A673 (cell line): ENCODE data around the gene SRGAP2C. TPM values are rescaled to one million over a fixed set of nuclear protein-coding genes. Genes with fewer than 3 reads are reported as not detected.
"Not testable (repeated sequence)": the region's sequence is repeated elsewhere in the genome, so short reads cannot be mapped to it uniquely, and the experiment has no call there.

Experiments used
- BruUV-seq: library from RNA; stranded (reverse); fragments of 400-500 nt; replicated peaks from 2 replicates; lab custom pipeline; 2021; lab: Mats Ljungman, UMichigan
- CTCF ChIA-PET: fragments of 300-600 bp; sonication (Branson Sonifier 250); formaldehyde crosslinking; loops from one replicate; lab custom pipeline; 2022; ENCODE audit warnings: antibody characterized with exemption; lab: Charles Lee
- POLR2A ChIA-PET: fragments of 300-600 bp; sonication (Branson Sonifier 250); formaldehyde crosslinking; loops from one replicate; lab custom pipeline; 2022; ENCODE audit warnings: antibody characterized with exemption; ENCODE audit not compliant: low non-redundant PET; lab: Charles Lee
- DNase-seq: peaks from one replicate; pipeline ENCODE4 v3.0.0-alpha.2; 2015; ENCODE audit warnings: low spot score
- H3K27ac ChIP-seq: fragments of 200-600 bp; sonication (generic); 2 replicates; pipeline ENCODE4 v1.5.1; 2016; ENCODE audit warnings: mixed run types, low read depth, mild to moderate bottlenecking, mixed read lengths, antibody characterized with exemption, low read length; ENCODE audit not compliant: poor library complexity, severe bottlenecking
- H3K27me3 ChIP-seq: fragments of 200-600 bp; sonication (generic); replicated peaks from 2 replicates; pipeline ENCODE4 v1.6.1; 2017; ENCODE audit warnings: mixed run types, low read depth, mild to moderate bottlenecking, mixed read lengths, antibody characterized with exemption, low read length; ENCODE audit not compliant: insufficient read depth, poor library complexity
- H3K36me3 ChIP-seq: fragments of 200-600 bp; sonication (generic); 2 replicates; pipeline ENCODE4 v1.6.1; 2016; ENCODE audit warnings: mixed run types, mild to moderate bottlenecking, mixed read lengths, antibody characterized with exemption, low read length; ENCODE audit not compliant: insufficient read depth, poor library complexity, severe bottlenecking
- H3K4me1 ChIP-seq: fragments of 200-600 bp; sonication (generic); 2 replicates; pipeline ENCODE4 v1.6.1; 2017; ENCODE audit warnings: mixed run types, mild to moderate bottlenecking, mixed read lengths, antibody characterized with exemption, low read length; ENCODE audit not compliant: insufficient read depth, poor library complexity, severe bottlenecking
- H3K4me3 ChIP-seq: fragments of 200-600 bp; sonication (generic); 2 replicates; pipeline ENCODE4 v1.5.1; 2016; ENCODE audit warnings: low read depth, mixed run types, mild to moderate bottlenecking, mixed read lengths, low read length; ENCODE audit not compliant: poor library complexity, severe bottlenecking
- H3K9me3 ChIP-seq: fragments of 200-600 bp; sonication (generic); 2 replicates; pipeline ENCODE4 v1.6.1; 2016; ENCODE audit warnings: mixed run types, low read depth, mild to moderate bottlenecking, mixed read lengths, antibody characterized with exemption, low read length; ENCODE audit not compliant: poor library complexity, severe bottlenecking
- intact Hi-C: fragments of 100-400 bp; cut with micrococcal nuclease; formaldehyde crosslinking; loops from one replicate; pipeline ENCODE4 v1.10.0; 2022; ENCODE audit not compliant: unreplicated experiment
- total RNA-seq: library from RNA; stranded (reverse); gene quantifications from 2 replicates; pipeline ENCODE4 v1.2.3, GENCODE V29; 2021

SRGAP2C gene
- total RNA-seq, 1 experiment from 2014 or later, result 47.8 TPM

DNA sequence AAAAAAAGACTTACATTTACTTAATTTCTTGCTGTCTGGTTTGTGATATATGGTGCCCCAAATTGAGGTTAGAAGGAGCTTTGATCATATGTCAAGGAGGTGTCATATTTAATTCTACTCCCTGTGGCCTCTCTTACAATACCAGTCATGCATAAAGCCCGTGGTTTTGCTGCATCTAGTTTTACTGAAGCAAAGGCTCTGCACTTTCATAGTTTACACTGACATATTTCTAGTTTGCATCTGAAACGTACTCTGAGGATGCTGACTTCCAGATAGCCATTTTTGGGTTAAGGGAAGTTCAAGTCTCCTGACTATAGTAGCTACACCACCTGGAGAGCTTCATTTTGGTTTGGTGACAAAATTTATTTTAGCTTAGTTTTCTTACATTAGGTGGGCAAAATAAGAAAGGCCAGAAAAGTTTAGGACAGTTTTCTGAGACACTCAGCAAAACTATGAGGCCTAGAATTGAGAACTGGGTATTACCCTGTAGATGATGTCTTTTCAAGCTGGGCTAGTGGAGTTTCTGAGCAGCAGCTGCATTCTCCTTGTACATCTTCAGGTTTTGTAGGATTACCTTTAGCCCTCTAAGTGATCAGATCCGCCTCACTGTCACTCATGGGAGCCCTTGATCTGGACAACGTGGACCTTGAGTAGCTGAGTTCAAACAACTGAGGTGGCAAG is 47.8 kb downstream of the SRGAP2C start:
- H3K27me3 ChIP-seq, intact Hi-C loops, POLR2A ChIA-PET, BruUV-seq, H3K4me1 ChIP-seq, H3K36me3 ChIP-seq, H3K9me3 ChIP-seq, H3K4me3 ChIP-seq, H3K27ac ChIP-seq, DNase-seq, CTCF ChIA-PET: not testable (repeated sequence)

DNA sequence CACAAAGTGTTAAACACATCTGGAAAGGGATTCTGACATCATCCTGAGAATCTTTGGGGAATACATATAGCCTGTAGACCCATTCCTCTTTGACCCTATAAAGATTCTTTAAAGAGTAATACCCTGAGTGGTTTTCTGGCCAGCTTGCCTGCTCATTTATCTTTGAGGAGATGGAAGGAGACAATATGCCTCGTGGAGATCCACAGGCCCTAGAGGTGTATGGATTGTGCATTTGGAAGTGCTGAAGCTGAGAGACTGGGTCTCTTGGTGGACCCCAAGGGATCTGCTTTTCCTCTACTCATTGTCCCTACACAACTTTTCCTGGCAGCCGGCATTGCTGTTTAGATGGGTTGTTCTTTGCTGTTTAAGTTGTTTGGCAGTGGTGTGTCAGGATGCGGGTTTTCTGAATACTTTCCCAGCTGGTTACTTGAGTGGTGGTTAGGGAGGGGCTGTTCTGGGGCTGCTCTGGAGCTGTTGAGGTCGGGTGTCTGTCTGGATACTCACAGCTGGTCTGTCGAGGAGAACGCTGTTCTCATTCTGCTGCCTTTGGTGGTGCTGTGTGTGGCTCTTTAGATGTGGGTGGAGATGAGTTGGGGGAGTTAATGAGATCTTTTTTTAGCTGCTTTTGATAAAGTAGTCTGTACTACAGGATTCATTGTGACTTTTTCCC is 49.5 kb downstream of the SRGAP2C start:
- not testable (repeated sequence) for H3K9me3 ChIP-seq, DNase-seq, H3K27ac ChIP-seq

DNA sequence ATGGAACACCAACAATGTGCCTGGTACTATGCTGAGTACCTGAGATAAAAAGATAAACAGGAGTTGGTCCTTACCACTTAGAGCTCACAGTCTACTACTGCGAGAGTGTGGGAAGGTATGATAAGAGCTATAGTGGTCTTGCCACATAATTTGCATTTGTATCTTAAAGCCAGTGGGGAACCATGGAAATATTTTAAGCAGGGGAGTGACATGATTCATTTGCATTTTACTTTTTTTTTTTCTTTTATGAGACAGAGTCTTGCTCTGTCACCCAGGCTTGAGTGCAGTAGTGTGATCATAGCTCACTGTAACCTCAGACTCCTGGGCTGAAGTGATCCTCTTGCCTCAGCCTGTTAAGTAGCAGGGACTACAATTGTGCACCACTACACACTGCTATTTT is 53.6 kb downstream of the SRGAP2C start:
- H3K4me1 ChIP-seq, CTCF ChIA-PET, DNase-seq, H3K27ac ChIP-seq, H3K4me3 ChIP-seq, H3K27me3 ChIP-seq, H3K36me3 ChIP-seq, BruUV-seq, H3K9me3 ChIP-seq, POLR2A ChIA-PET, intact Hi-C loops: not testable (repeated sequence)

More for the DNA sequence above, 49.5 kb downstream of the SRGAP2C start:
- H3K36me3 ChIP-seq, H3K4me3 ChIP-seq, CTCF ChIA-PET, POLR2A ChIA-PET, H3K4me1 ChIP-seq, BruUV-seq, H3K27me3 ChIP-seq, intact Hi-C loops: not testable (repeated sequence)

DNA sequence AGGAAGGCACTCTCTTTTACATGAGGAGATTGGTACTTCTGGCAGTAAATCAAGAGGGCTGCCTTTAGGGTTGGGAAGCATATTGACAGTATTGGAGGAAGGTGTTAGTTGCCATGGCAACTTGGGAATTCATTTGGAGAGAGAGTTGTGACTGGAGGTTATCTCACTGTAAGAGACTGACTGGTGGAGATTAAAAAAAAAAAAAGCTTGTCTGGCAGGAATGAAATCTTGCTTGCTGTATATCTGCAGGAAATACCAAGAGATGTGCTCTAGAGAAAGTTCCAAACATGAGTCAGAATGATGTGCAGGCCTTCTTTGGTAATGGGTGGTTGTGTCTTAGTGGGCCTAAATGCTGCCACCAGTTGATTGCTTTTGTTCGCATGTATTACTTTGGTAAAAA is 59.1 kb downstream of the SRGAP2C start:
- POLR2A ChIA-PET, CTCF ChIA-PET, H3K27me3 ChIP-seq, H3K4me1 ChIP-seq, BruUV-seq, intact Hi-C loops, H3K27ac ChIP-seq, DNase-seq, H3K4me3 ChIP-seq, H3K36me3 ChIP-seq, H3K9me3 ChIP-seq: not testable (repeated sequence)

DNA sequence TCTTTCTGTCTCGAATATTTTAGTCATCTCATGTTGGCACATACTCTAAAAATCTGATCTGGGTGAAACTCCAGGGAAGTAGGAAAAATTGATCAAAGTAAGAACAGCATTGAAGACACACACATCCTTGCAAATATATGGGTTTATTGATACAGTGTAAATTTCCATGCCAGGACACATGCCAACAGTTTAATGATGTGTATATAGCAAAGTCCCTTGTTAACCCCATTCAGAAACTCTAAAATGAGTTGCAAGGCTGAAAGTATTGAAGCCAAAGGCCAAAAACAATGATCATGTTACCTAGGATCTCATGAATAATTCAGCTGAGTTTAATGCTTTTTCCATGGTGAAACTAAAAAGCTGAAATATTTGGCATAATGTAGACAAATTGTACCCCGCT is 61.6 kb downstream of the SRGAP2C start:
- H3K4me3 ChIP-seq, intact Hi-C loops, H3K27ac ChIP-seq, H3K9me3 ChIP-seq, DNase-seq, H3K36me3 ChIP-seq, H3K27me3 ChIP-seq, POLR2A ChIA-PET, BruUV-seq, H3K4me1 ChIP-seq, CTCF ChIA-PET: not testable (repeated sequence)

DNA sequence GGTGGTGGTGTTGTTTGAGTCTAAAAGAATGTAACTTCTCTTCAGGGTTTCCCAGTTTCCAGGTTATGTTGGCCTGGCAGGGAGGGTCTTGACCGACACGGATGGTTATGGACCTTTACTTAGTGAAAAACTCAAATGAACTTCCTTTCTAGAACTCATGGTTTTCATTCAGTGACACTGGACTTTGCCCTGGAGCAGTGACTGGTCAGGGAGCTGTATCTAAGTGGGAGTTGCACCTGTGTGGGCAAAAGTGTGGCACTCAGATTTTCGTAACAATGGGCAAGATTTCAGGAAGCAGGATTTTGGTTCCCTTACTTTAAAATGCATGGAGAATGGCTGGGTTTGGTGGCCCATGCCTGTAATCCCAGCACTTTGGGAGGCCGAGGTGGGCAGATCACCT is 67.9 kb downstream of the SRGAP2C start:
- H3K4me1 ChIP-seq, POLR2A ChIA-PET, H3K36me3 ChIP-seq, CTCF ChIA-PET, H3K9me3 ChIP-seq, H3K27ac ChIP-seq, H3K4me3 ChIP-seq, intact Hi-C loops, H3K27me3 ChIP-seq, BruUV-seq, DNase-seq: not testable (repeated sequence)

DNA sequence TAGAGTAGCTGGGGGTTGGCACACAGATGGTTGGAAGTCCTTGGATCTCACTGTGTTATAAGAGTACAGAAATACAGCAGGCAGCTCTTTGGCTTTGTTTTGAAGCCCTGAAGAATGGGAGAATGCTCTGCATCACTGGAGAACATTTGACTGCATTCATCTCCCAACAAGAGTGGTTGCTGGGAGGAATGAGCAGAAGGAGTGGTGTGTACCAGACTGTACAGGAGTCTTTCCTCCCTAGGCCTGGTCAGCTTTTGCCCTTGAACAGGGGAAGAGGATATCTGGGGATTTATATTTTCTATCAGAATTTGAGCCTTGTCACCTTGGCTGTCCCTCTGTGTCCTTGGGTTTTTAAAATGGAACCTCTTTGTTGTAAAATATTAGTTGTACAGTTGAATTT is 69.8 kb downstream of the SRGAP2C start:
- intact Hi-C loops, H3K36me3 ChIP-seq, H3K4me3 ChIP-seq, H3K27ac ChIP-seq, DNase-seq, H3K9me3 ChIP-seq, H3K4me1 ChIP-seq, CTCF ChIA-PET, BruUV-seq, POLR2A ChIA-PET, H3K27me3 ChIP-seq: not testable (repeated sequence)
